PC-3 (cell line): ENCODE results near the gene CD8A. TPM values are rescaled to one million over a fixed set of nuclear protein-coding genes. Genes with fewer than 3 reads are reported as not detected.

Experiments
- ATAC-seq: fragments of 200-7000 bp; cut with Tn5 transposase; 2 replicates; pipeline ENCODE4 v1.9.1; 2020; ENCODE audit warnings: mild to moderate bottlenecking, moderate library complexity
- BruUV-seq: library from RNA; stranded (reverse); fragments of 400-500 nt; replicated peaks from 2 replicates; lab custom pipeline; 2021; lab: Mats Ljungman, UMichigan
- CTCF ChIA-PET: fragments of 300-600 bp; sonication (Branson Sonifier 250); formaldehyde crosslinking; loops from one replicate; lab custom pipeline; 2022; ENCODE audit warnings: antibody characterized with exemption; lab: Charles Lee
- POLR2A ChIA-PET: fragments of 300-600 bp; sonication (Branson Sonifier 250); formaldehyde crosslinking; loops from one replicate; lab custom pipeline; 2022; ENCODE audit warnings: antibody characterized with exemption; ENCODE audit not compliant: unreplicated experiment; lab: Charles Lee
- DNase-seq: peaks from one replicate; pipeline ENCODE4 v3.0.0-alpha.2; 2015
- H2AFZ ChIP-seq: fragments of 300-600 bp; sonication (generic); 2 replicates; pipeline ENCODE4 v1.6.0; 2016; ENCODE audit warnings: antibody characterized with exemption, low read length
- H3F3A ChIP-seq: fragments of 300-600 bp; sonication (generic); one replicate; pipeline ENCODE4 v1.6.0; 2017; ENCODE audit warnings: antibody characterized with exemption, low read length, control low read depth, mild to moderate bottlenecking; ENCODE audit not compliant: unreplicated experiment
- H3K27ac ChIP-seq: fragments of 300-600 bp; sonication (generic); 2 replicates; pipeline ENCODE4 v1.5.1; 2016; ENCODE audit warnings: mild to moderate bottlenecking, low read length
- H3K27me3 ChIP-seq: fragments of 300-600 bp; sonication (generic); 2 replicates; pipeline ENCODE4 v1.6.1; 2016; ENCODE audit warnings: low read length, mixed read lengths
- H3K36me3 ChIP-seq: fragments of 300-600 bp; sonication (generic); 2 replicates; pipeline ENCODE4 v1.6.1; 2016; ENCODE audit warnings: low read depth, mixed run types, low read length, mixed read lengths
- H3K4me1 ChIP-seq: fragments of 300-600 bp; sonication (generic); 2 replicates; pipeline ENCODE4 v1.5.1; 2016; ENCODE audit warnings: low read length; ENCODE audit not compliant: insufficient read depth
- H3K4me2 ChIP-seq: fragments of 300-600 bp; sonication (generic); 2 replicates; pipeline ENCODE4 v1.6.0; 2016; ENCODE audit warnings: low read length
- H3K4me3 ChIP-seq: fragments of 300-600 bp; sonication (generic); 2 replicates; pipeline ENCODE4 v1.5.1; 2016; ENCODE audit warnings: mild to moderate bottlenecking, low read length, mixed read lengths
- H3K79me2 ChIP-seq: fragments of 300-600 bp; sonication (generic); 2 replicates; pipeline ENCODE4 v1.6.1; 2017; ENCODE audit warnings: low read length, mixed read lengths
- H3K9ac ChIP-seq: fragments of 300-600 bp; sonication (generic); 2 replicates; pipeline ENCODE4 v1.6.0; 2016; ENCODE audit warnings: mild to moderate bottlenecking, low read length
- H3K9me2 ChIP-seq: fragments of 300-600 bp; sonication (generic); replicated peaks from 2 replicates; pipeline ENCODE4 v1.6.1; 2016; ENCODE audit warnings: mixed run types, low read length, mixed read lengths
- H3K9me3 ChIP-seq: fragments of 300-600 bp; sonication (generic); 2 replicates; pipeline ENCODE4 v1.6.1; 2016; ENCODE audit warnings: low read length, mixed read lengths
- H4K20me1 ChIP-seq: fragments of 300-600 bp; sonication (generic); 2 replicates; pipeline ENCODE4 v1.6.1; 2016; ENCODE audit warnings: low read length, mixed read lengths
- CTCF ChIP-seq: fragments of 300-600 bp; sonication (generic); conservative IDR thresholded peaks from 2 replicates; pipeline ENCODE4 v1.5.1; 2017; ENCODE audit warnings: antibody characterized with exemption, low read depth, mild to moderate bottlenecking, low read length
- EZH2 ChIP-seq: fragments of 300-600 bp; sonication (generic); IDR thresholded peaks from one replicate; pipeline ENCODE4 v1.6.1; 2017; ENCODE audit warnings: antibody characterized with exemption, mild to moderate bottlenecking, low read length; ENCODE audit not compliant: unreplicated experiment
- EZH2phosphoT487 ChIP-seq: fragments of 300-600 bp; sonication (generic); IDR thresholded peaks from 2 replicates; pipeline ENCODE4 v1.6.1; 2018; ENCODE audit warnings: mild to moderate bottlenecking, antibody characterized with exemption, low read length, borderline replicate concordance
- intact Hi-C: fragments of 100-400 bp; cut with micrococcal nuclease; formaldehyde crosslinking; loops from 2 replicates; pipeline ENCODE4 v1.9.0; 2023
- total RNA-seq: library from RNA; depleted of rRNA; stranded (reverse); fragments of >200 nt; gene quantifications from 2 replicates; pipeline ENCODE4 v1.2.3, GENCODE V29; 2014

The CD8A gene
- total RNA-seq, 1 experiment from 2014 or later = 0.18 TPM

DNA sequence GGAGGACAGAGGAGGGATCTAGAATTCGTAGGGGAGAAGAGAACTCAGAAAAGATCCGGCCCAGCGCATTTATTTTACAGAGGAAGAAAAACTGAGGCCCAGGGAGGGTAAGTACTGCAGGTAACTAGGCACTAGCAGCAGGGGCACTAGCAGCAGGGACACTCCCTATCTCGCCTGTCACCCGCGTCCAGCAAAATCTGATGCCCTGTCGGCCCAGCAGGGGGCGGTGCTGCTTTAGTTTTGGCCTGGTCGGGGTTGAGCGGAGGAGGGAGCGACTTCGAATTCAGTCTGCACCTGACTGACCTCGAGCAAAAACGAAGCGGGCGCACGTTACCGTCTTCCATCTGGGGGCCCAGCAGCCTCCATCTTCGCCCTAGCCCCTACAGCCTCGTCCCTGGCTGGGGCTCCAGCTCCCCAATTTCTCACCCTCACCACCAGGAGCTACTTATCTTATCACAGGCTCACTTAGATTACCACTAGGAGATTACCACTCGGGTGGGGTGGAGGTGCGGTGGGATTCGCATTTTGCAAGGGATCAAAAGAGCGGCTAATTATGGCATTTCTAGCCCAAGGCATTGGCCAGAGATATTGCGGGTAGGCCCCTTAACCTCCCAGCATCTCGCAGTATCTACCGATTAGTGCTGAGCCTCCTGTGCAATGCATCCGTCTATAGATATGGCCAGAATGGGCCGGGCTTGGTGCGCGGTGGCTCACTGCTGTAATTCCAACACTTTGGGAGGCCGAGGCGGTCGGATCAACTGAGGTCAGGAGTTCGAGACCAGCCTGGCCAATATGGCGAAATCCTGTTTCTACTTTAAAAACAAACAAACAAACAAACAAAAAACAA is 17.8 kb upstream of the CD8A start:
- no TSS peak for BruUV-seq
- H3K36me3 ChIP-seq = no peaks in the 10 kb centered on the region
- H3F3A ChIP-seq = no peaks in the 10 kb centered on the region
- H4K20me1 ChIP-seq = no peaks in the 10 kb centered on the region
- ChIA-PET POLR2A (no interaction called here), CTCF (no interaction called here)
- no peaks in the 10 kb centered on the region for H3K79me2 ChIP-seq
- H3K9me2 ChIP-seq = no peaks in the 10 kb centered on the region
- ATAC-seq = peak; percentile 90
- H3K4me1 ChIP-seq = peaks cover 11% of the 10 kb centered on the region
- peak; percentile 92 for DNase-seq
- H3K9ac ChIP-seq = peak overlapping the region; percentile 66
- H2AFZ ChIP-seq = peak overlapping the region; percentile 98
- H3K4me3 ChIP-seq = peak overlapping the region; percentile 76
- no peaks in the 10 kb centered on the region for H3K9me3 ChIP-seq
- peak overlapping the region; percentile 95 for H3K4me2 ChIP-seq
- TF ChIP-seq EZH2 (no peak), CTCF (peak; percentile 93)
- H3K27ac ChIP-seq = peak overlapping the region; percentile 24
- H3K27me3 ChIP-seq = no peaks in the 10 kb centered on the region
- intact Hi-C loops = loop anchor here (2.0 kb wide), 1 partner anchor 44 kb away; no protein-coding TSS in a partner anchor

DNA sequence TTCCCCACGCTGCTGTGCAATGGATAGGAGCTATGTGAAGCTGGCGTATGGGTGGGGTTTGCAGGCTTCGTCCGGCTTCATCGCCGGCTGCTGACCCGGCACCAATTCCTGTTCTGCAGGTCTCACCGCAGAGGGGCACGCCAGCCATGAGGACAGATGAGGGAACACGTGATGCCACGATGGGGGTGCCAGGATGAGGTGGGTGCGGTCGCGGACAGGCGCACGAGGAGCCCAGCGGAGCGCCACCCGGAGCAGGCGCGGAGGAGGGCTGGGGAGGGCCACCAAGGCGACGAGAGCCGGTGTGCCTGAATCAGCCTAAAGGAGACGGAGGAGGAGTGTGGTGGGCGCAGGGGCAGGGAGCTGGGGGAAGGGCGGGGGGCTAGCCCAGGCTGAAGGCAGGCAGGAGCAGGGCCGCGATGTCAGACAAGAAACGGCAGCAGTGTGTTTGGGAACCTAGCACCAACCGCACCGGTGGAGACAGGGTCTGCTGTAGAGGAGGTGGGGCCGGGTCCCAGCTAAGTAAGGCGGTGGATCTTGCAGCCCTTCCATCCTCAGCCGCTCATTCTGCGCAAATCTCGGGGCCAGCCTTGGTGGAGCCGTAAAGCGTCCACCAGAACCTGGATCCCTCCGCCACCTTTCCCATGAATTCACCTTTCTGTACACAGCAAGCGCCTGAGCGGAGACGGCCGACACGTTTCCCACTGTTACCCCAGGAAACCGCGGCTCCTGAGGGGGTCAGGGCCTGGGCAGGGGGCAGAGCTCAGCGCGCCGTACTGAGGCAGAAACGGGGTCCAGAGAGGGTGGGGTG is 17.0 kb upstream of the CD8A start:
- TF ChIP-seq EZH2phosphoT487 (no peak), EZH2 (no peak), CTCF (no peak; the same call in 1 of the 2 replicates)
- peak overlapping the region; percentile 98 for H2AFZ ChIP-seq
- intact Hi-C loops = loop anchor here (2.0 kb wide), 1 partner anchor 43 kb away; no protein-coding TSS in a partner anchor

More for the DNA sequence above, 17.0 kb upstream of the CD8A start:
- H3K27me3 ChIP-seq = no peaks in the 10 kb centered on the region
- H3K4me1 ChIP-seq = peaks cover 11% of the 10 kb centered on the region
- H3K4me2 ChIP-seq = peak overlapping the region; percentile 95
- peak overlapping the region; percentile 76 for H3K4me3 ChIP-seq
- no peaks in the 10 kb centered on the region for H3F3A ChIP-seq
- POLR2A ChIA-PET = interaction anchor here (0.6 kb wide), 1 partner anchor 87 kb away, joined by 13 read pairs; no protein-coding TSS in a partner anchor
- no peaks in the 10 kb centered on the region for H4K20me1 ChIP-seq
- no peaks in the 10 kb centered on the region for H3K9me3 ChIP-seq
- H3K36me3 ChIP-seq = no peaks in the 10 kb centered on the region
- CTCF ChIA-PET = no interaction called here
- peak overlapping the region; percentile 24 for H3K27ac ChIP-seq
- no peaks in the 10 kb centered on the region for H3K79me2 ChIP-seq
- ATAC-seq (peak; percentile 62), DNase-seq (peak; percentile 79)
- no peaks in the 10 kb centered on the region for H3K9me2 ChIP-seq
- no TSS peak for BruUV-seq
- H3K9ac ChIP-seq = peak overlapping the region; percentile 66
